GM21381 (cell line): Measurements from ENCODE around the gene TSC22D4.

Source experiments
- ATAC-seq: cut with Tn5 transposase; IDR thresholded peaks from one replicate; pipeline ENCODE4 v1.9.1; 2021; ENCODE audit warnings: mild to moderate bottlenecking, moderate library complexity; ENCODE audit not compliant: unreplicated experiment

The TSC22D4 gene

DNA sequence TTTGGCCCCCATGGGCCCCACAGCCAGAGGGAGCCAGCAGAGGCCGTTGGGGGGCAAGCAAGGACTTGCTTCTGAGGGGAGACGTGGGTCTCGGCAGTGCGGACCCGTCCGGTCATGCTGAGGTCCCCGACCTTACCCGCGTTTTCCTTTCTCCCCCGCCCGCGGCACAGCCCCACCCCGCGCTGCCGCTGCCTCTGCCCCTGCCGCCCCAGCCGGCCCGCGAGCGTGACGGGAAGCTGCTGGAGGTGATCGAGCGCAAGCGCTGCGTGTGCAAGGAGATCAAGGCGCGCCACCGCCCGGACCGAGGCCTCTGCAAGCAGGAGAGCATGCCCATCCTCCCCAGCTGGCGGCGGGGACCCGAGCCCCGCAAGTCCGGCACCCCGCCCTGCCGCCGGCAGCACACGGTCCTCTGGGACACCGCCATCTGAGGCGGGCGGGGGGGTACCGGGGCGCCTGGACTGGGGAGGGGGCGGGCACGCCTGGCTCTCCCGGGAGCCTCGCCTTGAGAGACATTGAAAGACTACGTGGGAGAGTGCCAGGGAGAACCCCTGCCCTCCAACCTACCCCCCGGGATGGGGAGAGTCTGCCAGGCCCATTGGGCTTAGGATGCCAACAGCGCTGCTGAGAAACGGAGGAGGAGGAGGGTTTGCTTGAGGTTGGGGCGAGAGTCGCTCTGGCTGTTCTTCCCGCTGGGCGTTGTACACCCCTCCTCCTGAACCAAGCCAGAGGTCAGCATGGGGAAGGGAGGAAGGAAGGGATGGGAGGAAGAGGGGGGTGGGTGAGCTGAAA is 14.7 kb upstream of the TSC22D4 start:
- ATAC-seq, result no peak

DNA sequence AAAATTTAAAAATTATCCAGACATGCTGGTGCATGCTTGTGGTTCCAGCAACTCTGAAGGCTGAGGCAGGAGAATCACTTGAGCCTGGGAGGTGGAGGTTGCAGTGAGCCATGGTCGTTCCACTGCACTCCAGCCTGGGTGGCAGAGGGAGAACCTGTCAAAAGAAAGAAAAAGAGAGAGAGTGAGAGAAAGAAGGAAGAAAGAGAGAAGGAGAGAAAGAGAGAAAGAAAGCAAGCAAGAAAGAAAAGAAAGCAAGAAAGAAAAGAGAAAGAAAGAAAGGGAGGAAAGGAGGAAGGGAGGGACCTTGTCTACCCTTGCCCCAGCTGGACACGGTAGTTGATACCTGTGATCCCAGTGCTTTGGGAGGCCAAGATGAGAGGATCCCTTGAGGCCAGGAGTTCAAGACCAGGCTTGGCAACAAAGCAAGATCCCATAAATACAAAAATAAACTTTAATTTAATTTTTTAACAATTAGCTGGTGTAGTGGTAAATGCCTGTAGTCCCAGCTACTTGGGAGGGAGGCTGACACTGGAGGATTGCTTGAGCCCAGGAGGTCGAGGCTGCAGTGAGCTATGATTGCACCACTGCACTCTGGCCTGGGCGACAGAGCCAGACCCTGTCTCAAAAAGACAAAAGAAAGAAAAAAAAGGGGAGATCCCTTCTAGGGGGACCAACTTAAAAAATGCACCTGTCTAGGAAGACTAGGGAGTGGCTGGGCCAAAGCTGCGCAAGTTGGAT is 13.9 kb upstream of the TSC22D4 start:
- no peak for ATAC-seq

GRCh38 chr7:100491192-100491578 is 12.2 kb upstream of the TSC22D4 start:
- ATAC-seq, result no peak

GRCh38 chr7:100490483-100491191 is 11.6 kb upstream of the TSC22D4 start:
- ATAC-seq, result no peak

DNA sequence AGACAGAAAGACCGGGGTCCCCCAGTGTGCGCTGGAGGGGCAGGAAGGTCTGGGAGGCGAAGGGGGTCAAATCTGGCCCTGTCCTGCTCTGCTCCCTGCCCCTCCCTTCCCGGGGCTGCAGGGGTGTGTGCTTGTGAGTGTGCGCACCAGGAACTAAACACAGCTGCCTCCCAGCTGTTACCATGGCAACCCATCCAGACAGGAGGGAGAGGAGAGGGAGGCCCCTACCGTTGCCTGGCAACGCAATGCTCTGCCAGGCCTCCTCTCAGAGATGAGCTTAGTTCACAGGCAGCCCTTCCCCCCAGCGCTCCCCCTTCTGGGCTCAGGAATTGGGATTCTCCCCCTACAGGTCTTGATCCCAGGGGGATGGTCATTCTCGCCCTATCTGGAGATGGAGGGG is 10.8 kb upstream of the TSC22D4 start:
- no peak for ATAC-seq

GRCh38 chr7:100489121-100489520 is 10.1 kb upstream of the TSC22D4 start:
- ATAC-seq, result no peak

DNA sequence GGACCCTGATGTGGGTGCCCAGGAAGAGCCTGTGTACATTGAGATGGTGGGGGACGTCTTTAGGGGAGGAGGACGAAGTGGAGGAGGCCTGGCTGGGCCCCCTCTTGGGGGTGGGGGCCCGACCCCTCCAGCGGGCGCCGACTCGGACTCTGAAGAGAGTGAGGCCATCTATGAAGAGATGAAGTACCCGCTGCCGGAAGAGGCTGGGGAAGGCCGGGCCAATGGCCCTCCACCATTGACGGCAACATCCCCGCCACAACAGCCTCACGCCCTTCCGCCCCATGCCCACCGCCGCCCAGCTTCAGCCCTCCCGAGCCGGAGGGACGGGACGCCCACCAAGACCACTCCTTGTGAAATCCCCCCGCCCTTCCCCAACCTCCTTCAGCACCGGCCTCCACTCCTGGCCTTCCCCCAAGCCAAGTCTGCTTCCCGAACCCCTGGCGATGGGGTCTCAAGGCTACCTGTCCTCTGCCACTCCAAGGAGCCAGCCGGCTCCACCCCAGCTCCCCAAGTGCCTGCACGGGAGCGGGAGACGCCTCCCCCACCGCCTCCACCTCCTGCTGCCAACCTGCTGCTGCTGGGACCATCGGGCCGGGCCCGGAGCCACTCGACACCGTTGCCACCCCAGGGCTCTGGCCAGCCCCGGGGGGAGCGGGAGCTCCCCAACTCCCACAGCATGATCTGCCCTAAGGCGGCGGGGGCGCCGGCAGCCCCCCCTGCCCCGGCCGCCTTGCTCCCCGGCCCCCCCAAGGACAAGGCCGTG is 9.5 kb upstream of the TSC22D4 start:
- ATAC-seq, result no peak

DNA sequence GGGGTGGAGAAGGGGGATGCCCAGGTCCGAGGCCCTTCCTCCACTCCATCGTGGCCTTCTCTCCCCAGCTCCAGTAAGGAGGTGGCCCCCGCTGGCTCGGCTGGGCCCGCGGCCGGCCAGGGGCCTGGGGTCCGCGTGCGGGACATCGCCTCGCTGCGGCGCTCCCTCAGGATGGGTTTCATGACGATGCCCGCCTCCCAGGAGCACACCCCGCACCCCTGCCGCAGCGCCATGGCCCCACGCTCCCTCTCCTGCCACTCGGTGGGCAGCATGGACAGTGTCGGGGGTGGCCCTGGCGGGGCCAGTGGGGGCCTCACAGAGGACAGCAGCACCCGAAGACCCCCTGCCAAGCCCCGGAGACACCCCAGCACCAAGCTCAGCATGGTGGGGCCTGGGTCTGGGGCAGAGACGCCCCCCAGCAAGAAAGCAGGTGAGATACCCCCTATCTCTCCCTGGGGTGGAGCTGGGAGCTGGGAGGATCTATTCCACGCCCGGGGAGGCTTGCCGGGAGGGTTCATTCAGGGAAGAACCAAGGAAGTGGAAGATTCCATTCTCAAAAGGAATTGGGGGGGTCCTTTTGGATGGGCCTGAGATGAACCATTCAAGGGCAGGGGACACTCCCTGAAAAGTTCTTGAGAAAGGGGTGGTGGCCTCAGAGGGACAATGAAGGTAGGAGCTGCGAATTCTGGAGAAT is 7.9 kb upstream of the TSC22D4 start:
- ATAC-seq, result no peak

- no peak for ATAC-seq
Observed at GRCh38 chr7:100486111-100486636, 7.2 kb upstream of the TSC22D4 start.

- ATAC-seq, result no peak
Observed at GRCh38 chr7:100485471-100485876, 6.5 kb upstream of the TSC22D4 start.

DNA sequence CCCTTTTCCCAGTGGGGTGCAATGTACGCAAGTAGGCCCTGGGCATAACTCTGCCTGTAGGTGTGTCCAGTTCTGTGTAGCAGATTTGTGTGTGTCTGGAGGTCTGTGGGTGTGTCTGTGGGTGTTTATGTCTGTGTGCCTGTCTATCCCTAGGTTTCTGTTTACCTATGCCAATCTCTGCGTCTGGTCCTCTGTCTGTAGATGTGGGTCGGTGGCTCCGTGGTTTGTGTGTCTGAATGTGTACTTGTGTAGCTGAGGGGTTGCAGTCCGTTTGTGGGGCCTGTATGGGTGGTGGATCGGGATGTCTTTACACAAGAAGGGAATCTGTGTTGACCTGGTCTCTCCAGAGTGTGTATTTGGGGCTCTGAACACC is 5.6 kb upstream of the TSC22D4 start:
- ATAC-seq, result no peak

DNA sequence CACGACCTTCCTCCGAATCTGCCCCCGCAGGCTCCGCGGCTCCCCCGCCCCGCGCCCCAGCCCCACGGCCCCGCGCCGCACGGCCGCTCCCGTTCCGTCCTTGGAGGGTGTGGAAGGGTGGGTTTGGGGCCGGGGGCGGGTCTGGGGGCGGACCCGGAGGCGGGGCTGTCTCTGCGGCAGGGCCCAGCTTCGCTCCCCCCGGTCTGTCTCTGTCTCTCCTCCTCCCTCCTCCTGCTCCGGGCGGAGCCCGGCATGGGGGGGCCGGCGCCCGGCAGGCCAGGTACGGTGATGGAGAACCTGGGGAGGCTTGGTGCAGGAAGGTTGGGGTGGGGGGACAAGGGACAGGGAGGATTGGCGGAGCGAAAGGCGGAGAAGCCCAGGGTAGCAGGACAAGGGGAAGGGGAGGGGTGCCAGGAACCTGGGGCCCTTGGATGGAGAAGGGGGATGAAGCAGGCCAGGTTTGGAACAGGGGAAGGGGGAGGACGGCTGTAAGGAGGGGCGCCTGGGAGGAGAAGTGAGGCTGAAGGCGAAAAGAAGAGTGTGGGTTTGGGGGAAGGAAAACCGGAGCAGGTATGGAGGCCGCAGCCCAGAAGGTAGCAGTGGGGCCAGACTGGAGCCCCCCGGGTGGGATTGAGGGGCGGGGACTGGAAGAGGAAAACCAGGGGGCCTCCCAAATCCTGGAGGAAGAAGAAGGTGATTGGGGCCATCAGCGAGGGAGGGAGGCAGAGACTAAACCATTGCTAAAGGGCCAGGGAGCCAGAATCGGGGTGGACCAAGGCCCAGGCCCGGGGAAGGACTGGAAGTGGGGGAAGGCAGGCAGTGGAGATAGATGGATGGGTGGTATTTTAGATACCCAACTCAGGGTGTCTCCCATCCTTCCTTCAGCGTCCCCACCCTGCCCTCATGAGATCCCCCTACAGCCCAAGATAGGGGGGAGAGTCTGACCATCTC is 5.0 kb upstream of the TSC22D4 start, which contains the start of gene NYAP1:
NYAP1 (plus strand) TSS at position 206 of the 951 bp plus-strand sequence. CDS start 1,385 bp downstream, outside the sequence.
- peak; percentile 20 for ATAC-seq

GRCh38 chr7:100483090-100483721 is 4.2 kb upstream of the TSC22D4 start:
- ATAC-seq, result peak; percentile 55

DNA sequence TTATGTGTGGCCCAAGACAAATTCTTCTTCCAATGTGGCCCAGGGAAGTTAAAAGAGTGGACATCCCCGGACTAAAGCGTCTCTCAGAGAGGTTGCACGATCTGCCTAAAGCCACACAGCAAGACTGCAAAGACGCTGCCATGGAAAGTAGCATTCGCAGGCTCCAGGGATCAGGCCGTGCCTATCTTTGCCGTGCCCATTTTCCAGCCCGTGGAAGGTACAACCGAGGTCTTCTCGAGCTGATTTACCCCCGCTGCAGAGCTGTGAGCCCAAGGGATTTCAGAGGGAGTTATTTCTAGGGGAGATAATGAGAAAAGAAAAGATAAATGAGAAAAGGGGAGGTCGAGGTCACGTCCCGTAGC is 3.7 kb upstream of the TSC22D4 start:
- no peak for ATAC-seq

- ATAC-seq, result no peak
Observed at GRCh38 chr7:100481466-100481865, 2.5 kb upstream of the TSC22D4 start.

DNA sequence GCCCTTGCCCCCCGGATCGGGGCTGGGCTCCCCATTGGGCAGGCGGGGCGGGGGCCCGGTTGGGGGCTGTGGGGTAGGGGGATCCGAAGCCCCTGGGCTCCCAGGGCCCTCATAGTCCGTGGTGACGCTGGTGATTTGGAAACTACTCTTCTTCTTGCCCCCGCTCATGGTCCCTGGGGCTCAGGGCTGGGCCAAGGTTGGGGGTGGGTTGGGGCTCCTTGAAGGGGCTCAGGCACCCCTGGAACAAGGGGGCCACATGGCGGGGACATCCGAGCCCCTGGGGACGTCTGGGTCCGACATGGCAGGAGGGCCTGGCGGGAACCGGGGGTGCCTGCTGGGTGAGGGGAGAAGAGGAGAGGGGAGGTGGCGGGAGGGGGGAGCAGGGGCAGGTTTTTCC is 1.1 kb downstream of the TSC22D4 start:
- ATAC-seq, result no peak

GRCh38 chr7:100476903-100477870 is 1.8 kb downstream of the TSC22D4 start:
- ATAC-seq, result no peak
